Measurements from ENCODE around the gene SPNS3.

The SPNS3 gene

DNA sequence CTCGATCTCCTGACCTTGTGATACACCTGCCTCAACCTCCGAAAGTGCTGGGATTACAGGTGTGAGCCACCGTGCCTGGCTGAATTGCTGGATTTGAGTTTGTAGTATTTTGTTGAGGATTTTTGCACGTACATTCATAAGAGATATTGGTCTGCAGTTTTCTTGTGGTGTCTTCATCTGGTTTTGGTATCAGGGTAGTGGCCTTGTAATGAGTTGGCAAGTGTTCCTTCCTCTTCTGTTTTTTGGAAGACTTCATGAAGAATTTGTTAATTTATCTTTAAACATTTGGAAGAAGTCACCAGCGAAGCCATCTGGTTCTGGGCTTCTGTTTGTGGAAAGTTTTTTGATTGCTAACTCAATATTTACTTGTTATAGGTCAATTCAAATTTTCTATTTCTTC, 26.9 kb downstream of the SPNS3 start:
- Histone ChIP-seq H3K4me2 (ENCODE audit: low read length) (no peak overlapping the region), H3K27me3 (ENCODE audit: control insufficient read depth, low read length) (no peaks in the 10 kb centered on the region), H3K4me3 (ENCODE audit: low read length) (no peak overlapping the region), H3K9me3 (ENCODE audit: control insufficient read depth, insufficient read depth, low read length) (peaks cover 4% of the 10 kb centered on the region; the same call in 1 of the 2 replicates), H3K36me3 (ENCODE audit: control insufficient read depth, low read length) (no peaks in the 10 kb centered on the region), H3K79me2 (ENCODE audit: control insufficient read depth, low read length) (no peaks in the 10 kb centered on the region), H3K9me2 (replicated peaks; ENCODE audit: control insufficient read depth, low read length) (no peaks in the 10 kb centered on the region), H3K4me1 (ENCODE audit: control insufficient read depth, low read length) (no peaks in the 10 kb centered on the region), H4K20me1 (ENCODE audit: control insufficient read depth, insufficient read depth, low read depth, low read length) (no peaks in the 10 kb centered on the region), H3F3A (ENCODE audit: control insufficient read depth, insufficient read depth) (no peaks in the 10 kb centered on the region), H3K27ac (ENCODE audit: low read depth, low read length) (no peak overlapping the region)
- TF ChIP-seq, protein P1, sequence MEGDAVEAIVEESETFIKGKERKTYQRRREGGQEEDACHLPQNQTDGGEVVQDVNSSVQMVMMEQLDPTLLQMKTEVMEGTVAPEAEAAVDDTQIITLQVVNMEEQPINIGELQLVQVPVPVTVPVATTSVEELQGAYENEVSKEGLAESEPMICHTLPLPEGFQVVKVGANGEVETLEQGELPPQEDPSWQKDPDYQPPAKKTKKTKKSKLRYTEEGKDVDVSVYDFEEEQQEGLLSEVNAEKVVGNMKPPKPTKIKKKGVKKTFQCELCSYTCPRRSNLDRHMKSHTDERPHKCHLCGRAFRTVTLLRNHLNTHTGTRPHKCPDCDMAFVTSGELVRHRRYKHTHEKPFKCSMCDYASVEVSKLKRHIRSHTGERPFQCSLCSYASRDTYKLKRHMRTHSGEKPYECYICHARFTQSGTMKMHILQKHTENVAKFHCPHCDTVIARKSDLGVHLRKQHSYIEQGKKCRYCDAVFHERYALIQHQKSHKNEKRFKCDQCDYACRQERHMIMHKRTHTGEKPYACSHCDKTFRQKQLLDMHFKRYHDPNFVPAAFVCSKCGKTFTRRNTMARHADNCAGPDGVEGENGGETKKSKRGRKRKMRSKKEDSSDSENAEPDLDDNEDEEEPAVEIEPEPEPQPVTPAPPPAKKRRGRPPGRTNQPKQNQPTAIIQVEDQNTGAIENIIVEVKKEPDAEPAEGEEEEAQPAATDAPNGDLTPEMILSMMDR (IDR thresholded peaks at IDR 0.05; ENCODE audit: low read depth, low read length, poor library complexity, severe bottlenecking) = no peak
- no peak for TF ChIP-seq EZH2phosphoT487 (IDR thresholded peaks at IDR 0.05; ENCODE audit: borderline replicate concordance, low read length)

DNA sequence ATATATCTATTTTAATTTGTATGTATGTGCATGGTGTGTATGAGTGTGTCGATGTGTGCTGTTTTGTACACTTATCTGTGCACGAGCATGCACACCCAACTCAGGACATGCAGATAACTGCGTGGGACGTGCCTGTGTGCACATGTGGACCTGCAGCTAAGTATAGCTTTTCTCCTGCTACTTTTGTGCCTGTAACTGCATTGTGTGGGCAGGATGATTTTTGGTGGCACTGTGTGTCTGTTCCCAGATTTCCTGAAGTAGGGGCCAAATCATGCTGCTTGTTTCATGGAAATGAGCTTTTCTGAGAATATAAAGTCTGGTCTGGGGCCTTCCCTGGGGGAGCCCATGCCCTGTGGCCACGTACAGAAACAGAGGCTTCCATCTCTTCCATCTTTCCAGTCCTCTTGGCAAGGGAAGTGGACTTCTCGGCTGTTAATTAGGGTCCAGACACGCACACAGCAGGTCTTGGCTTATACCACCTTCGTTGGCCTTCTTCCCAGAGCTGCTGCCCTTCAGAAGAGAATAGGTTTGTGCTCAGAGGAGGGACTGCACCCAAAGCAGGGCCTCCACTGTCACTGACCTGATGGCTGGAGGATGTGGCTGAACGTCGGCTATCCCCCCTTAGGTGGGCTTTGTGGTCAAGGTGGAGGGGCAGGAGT, 30.2 kb downstream of the SPNS3 start:
- TF ChIP-seq, protein P1 (IDR thresholded peaks at IDR 0.05; ENCODE audit: low read depth, low read length, poor library complexity, severe bottlenecking) = no peak
- no peak for TF ChIP-seq EZH2phosphoT487 (IDR thresholded peaks at IDR 0.05; ENCODE audit: borderline replicate concordance, low read length)

DNA sequence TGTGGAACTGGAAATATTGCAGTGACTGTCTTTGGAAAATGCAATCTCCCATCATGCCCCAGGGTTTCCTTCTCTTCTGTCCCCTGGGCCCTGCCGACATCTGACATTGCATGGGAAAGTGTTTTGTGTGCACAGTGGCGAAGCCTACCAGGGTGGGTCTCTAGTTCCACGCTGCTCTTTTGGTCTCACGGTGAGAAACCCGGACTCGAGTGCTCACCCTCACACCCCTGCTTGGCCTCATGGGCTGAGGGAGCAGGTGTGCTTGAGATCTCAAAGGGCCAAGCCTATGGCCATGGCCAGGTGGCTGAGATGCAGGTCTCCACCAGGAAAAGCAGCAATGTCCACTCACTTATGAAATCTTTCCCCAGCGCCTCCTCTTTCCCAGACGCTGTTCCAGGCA, 32.0 kb downstream of the SPNS3 start:
- no peaks in the 10 kb centered on the region for H3K4me1 ChIP-seq (ENCODE audit: control insufficient read depth, low read length)
- no peaks in the 10 kb centered on the region for H4K20me1 ChIP-seq (ENCODE audit: control insufficient read depth, insufficient read depth, low read depth, low read length)
- no peaks in the 10 kb centered on the region for H3K9me3 ChIP-seq (ENCODE audit: control insufficient read depth, insufficient read depth, low read length)
- H3K79me2 ChIP-seq (ENCODE audit: control insufficient read depth, low read length) = no peaks in the 10 kb centered on the region
- no peak overlapping the region for H3K4me3 ChIP-seq (ENCODE audit: low read length)
- H3K36me3 ChIP-seq (ENCODE audit: control insufficient read depth, low read length) = no peaks in the 10 kb centered on the region
- no peak overlapping the region for H3K27ac ChIP-seq (ENCODE audit: low read depth, low read length)
- TF ChIP-seq, protein P1 (IDR thresholded peaks at IDR 0.05; ENCODE audit: low read depth, low read length, poor library complexity, severe bottlenecking) = no peak
- TF ChIP-seq EZH2phosphoT487 (IDR thresholded peaks at IDR 0.05; ENCODE audit: borderline replicate concordance, low read length) = no peak
- H3F3A ChIP-seq (ENCODE audit: control insufficient read depth, insufficient read depth) = no peaks in the 10 kb centered on the region; the same call in 1 of the 2 replicates
- H3K4me2 ChIP-seq (ENCODE audit: low read length) = no peak overlapping the region
- no peaks in the 10 kb centered on the region for H3K9me2 ChIP-seq (replicated peaks; ENCODE audit: control insufficient read depth, low read length)
- H3K27me3 ChIP-seq (ENCODE audit: control insufficient read depth, low read length) = no peaks in the 10 kb centered on the region

More for the DNA sequence above, 30.2 kb downstream of the SPNS3 start:
- Histone ChIP-seq H4K20me1 (ENCODE audit: control insufficient read depth, insufficient read depth, low read depth, low read length) (no peaks in the 10 kb centered on the region), H3K27me3 (ENCODE audit: control insufficient read depth, low read length) (no peaks in the 10 kb centered on the region), H3K4me2 (ENCODE audit: low read length) (no peak overlapping the region), H3K9me2 (replicated peaks; ENCODE audit: control insufficient read depth, low read length) (no peaks in the 10 kb centered on the region), H3K36me3 (ENCODE audit: control insufficient read depth, low read length) (no peaks in the 10 kb centered on the region), H3K9me3 (ENCODE audit: control insufficient read depth, insufficient read depth, low read length) (peaks cover 4% of the 10 kb centered on the region; the same call in 1 of the 2 replicates), H3K4me1 (ENCODE audit: control insufficient read depth, low read length) (no peaks in the 10 kb centered on the region), H3K27ac (ENCODE audit: low read depth, low read length) (no peak overlapping the region), H3K79me2 (ENCODE audit: control insufficient read depth, low read length) (no peaks in the 10 kb centered on the region), H3K4me3 (ENCODE audit: low read length) (no peak overlapping the region), H3F3A (ENCODE audit: control insufficient read depth, insufficient read depth) (no peaks in the 10 kb centered on the region)

Measured in DOHH2 (cell line).